ENCODE data around the gene SMIM35.

SMIM35 gene

DNA sequence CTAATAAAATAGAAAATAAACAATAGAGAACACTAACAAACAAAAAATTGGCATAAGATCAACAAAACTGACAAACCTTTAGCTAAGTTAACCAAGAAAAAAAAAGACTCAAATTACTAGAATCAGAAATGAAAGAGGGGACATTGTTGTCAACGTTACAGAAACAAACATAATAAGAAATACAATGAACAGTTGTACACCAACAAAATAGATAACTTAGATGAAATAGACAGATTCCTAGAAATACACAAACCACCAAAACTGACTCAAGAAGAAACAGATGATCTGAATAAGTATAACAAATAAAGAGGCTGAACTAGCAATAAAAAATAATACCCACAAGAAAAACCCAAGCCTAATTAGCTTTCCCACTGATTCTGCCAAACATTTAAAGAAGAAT is 44.6 kb downstream of the SMIM35 start:
- Histone ChIP-seq H3K9me3 (ENCODE audit: control insufficient read depth, low read length) (no peaks in the 10 kb centered on the region), H3K27ac (no peak overlapping the region), H3K36me3 (ENCODE audit: control insufficient read depth, insufficient read depth, low read length) (no peaks in the 10 kb centered on the region), H3K79me2 (no peaks in the 10 kb centered on the region), H3K4me3 (ENCODE audit: low read depth, low read length) (no peak overlapping the region), H3K4me2 (ENCODE audit: low read length) (no peak overlapping the region), H3K9ac (no peak overlapping the region), H3K27me3 (ENCODE audit: control insufficient read depth, insufficient read depth, low read length) (no peaks in the 10 kb centered on the region), H2AFZ (no peak overlapping the region), H3K4me1 (no peaks in the 10 kb centered on the region)
- TF ChIP-seq, protein P1, sequence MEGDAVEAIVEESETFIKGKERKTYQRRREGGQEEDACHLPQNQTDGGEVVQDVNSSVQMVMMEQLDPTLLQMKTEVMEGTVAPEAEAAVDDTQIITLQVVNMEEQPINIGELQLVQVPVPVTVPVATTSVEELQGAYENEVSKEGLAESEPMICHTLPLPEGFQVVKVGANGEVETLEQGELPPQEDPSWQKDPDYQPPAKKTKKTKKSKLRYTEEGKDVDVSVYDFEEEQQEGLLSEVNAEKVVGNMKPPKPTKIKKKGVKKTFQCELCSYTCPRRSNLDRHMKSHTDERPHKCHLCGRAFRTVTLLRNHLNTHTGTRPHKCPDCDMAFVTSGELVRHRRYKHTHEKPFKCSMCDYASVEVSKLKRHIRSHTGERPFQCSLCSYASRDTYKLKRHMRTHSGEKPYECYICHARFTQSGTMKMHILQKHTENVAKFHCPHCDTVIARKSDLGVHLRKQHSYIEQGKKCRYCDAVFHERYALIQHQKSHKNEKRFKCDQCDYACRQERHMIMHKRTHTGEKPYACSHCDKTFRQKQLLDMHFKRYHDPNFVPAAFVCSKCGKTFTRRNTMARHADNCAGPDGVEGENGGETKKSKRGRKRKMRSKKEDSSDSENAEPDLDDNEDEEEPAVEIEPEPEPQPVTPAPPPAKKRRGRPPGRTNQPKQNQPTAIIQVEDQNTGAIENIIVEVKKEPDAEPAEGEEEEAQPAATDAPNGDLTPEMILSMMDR (IDR thresholded peaks at IDR 0.05), result no peak

DNA sequence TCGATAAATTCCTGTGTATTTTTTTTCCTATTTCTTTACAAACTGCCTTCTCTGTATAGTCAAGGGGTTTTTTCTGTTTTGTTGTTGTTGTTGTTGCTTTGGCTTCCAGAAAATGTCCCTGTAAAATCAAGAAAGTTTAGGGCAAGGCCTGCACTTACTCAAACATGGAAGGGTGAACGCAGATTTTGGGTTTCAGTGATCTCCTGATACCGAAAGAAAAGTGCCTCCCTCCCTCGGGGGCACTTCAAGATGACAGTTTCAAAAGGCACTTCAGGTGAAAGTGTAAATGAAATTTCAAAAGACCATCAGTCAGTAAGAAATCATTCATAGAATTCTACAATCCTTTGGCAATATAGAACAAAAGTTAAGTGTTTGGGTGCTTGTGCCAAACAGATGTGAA is 53.3 kb downstream of the SMIM35 start:
- Histone ChIP-seq H3K4me3 (ENCODE audit: low read depth, low read length) (no peak overlapping the region), H2AFZ (no peak overlapping the region), H3K79me2 (no peaks in the 10 kb centered on the region), H3K27me3 (ENCODE audit: control insufficient read depth, insufficient read depth, low read length) (no peaks in the 10 kb centered on the region), H3K4me1 (no peaks in the 10 kb centered on the region), H3K36me3 (ENCODE audit: control insufficient read depth, insufficient read depth, low read length) (no peaks in the 10 kb centered on the region), H3K9me3 (ENCODE audit: control insufficient read depth, low read length) (no peaks in the 10 kb centered on the region), H3K4me2 (ENCODE audit: low read length) (no peak overlapping the region), H3K27ac (no peak overlapping the region), H3K9ac (no peak overlapping the region)
- TF ChIP-seq, protein P1 (IDR thresholded peaks at IDR 0.05), result no peak

DNA sequence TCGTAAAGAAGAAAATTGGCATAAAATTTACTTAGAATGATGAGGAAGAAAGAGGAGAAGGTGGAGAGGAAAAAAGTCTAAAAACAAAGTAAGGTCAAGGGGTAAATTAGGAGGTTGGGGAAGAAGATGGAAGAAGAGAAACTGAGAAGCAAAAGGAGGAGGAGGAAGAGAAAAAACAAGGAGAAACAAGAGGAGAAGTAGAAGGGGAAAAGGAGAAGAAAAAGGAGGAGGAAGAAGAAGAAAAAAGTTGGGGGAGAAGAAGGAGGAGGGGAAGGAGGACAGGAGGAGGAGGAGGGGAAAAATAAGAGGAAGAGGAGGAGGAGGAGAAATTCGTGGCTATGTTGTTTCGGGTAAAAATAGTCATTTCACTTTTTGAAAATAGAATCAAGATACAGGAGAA is 58.1 kb downstream of the SMIM35 start:
- no peaks in the 10 kb centered on the region for H3K27me3 ChIP-seq (ENCODE audit: control insufficient read depth, insufficient read depth, low read length)
- H3K36me3 ChIP-seq (ENCODE audit: control insufficient read depth, insufficient read depth, low read length), result no peaks in the 10 kb centered on the region
- H3K4me2 ChIP-seq (ENCODE audit: low read length), result no peak overlapping the region
- H3K9ac ChIP-seq, result no peak overlapping the region
- TF ChIP-seq, protein P1 (IDR thresholded peaks at IDR 0.05), result no peak
- H3K4me1 ChIP-seq, result no peaks in the 10 kb centered on the region
- H2AFZ ChIP-seq, result no peak overlapping the region
- no peaks in the 10 kb centered on the region for H3K9me3 ChIP-seq (ENCODE audit: control insufficient read depth, low read length)
- H3K27ac ChIP-seq, result no peak overlapping the region
- H3K4me3 ChIP-seq (ENCODE audit: low read depth, low read length), result no peak overlapping the region
- H3K79me2 ChIP-seq, result no peaks in the 10 kb centered on the region

DNA sequence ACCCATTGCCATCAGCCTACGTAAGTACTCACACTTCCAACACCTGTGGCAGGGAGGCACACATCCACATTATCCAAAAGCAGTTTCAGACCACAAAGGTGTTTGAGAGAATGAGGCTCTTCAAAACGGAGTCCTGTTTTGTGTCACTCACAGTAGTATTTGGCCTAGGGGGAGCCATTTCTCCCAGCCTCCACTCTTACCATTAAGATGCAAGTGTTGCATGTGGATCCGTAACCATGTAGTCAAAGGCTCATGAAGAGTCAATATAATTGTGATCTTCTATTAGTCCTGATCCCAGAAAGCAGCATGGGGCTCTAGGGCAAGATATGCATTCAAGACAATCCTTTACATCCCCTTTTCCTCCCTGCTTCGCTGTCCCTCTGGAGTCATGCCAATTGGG is 59.1 kb downstream of the SMIM35 start:
- Histone ChIP-seq H2AFZ (no peak overlapping the region), H3K27me3 (ENCODE audit: control insufficient read depth, insufficient read depth, low read length) (no peaks in the 10 kb centered on the region), H3K4me2 (ENCODE audit: low read length) (no peak overlapping the region), H3K79me2 (no peaks in the 10 kb centered on the region), H3K4me3 (ENCODE audit: low read depth, low read length) (no peak overlapping the region), H3K9ac (no peak overlapping the region), H3K36me3 (ENCODE audit: control insufficient read depth, insufficient read depth, low read length) (no peaks in the 10 kb centered on the region), H3K4me1 (no peaks in the 10 kb centered on the region), H3K9me3 (ENCODE audit: control insufficient read depth, low read length) (no peaks in the 10 kb centered on the region), H3K27ac (no peak overlapping the region)
- TF ChIP-seq, protein P1 (IDR thresholded peaks at IDR 0.05), result no peak

DNA sequence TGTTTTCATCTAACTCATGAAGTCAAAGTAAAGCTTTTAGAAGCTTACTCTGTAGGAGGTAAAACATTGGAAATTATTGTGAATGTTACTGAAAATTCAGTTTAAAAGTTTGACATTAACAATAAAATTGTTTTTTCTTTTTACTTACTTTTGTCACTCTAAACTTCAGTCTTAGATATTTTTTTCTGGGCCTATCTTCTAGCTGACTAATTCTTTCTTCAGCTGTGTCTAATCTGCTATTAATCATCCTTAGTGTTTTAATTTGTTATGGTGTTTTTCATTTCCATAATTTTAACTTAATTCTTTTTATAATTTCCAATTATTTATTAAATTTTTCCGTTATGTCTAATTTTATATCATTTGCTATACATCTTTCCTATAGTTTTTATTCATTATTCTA is 65.6 kb downstream of the SMIM35 start:
- Histone ChIP-seq H3K27ac (no peak overlapping the region), H3K36me3 (ENCODE audit: control insufficient read depth, insufficient read depth, low read length) (no peaks in the 10 kb centered on the region), H3K27me3 (ENCODE audit: control insufficient read depth, insufficient read depth, low read length) (no peaks in the 10 kb centered on the region), H3K9ac (no peak overlapping the region), H3K4me3 (ENCODE audit: low read depth, low read length) (no peak overlapping the region), H3K9me3 (ENCODE audit: control insufficient read depth, low read length) (no peaks in the 10 kb centered on the region), H3K4me1 (no peaks in the 10 kb centered on the region), H3K79me2 (no peaks in the 10 kb centered on the region), H3K4me2 (ENCODE audit: low read length) (no peak overlapping the region), H2AFZ (no peak overlapping the region)
- TF ChIP-seq, protein P1 (IDR thresholded peaks at IDR 0.05), result no peak

Data from parathyroid adenoma (tissue), 2 donors.